ENCODE data around the gene TIMP4.

GRCh38 chr3:12150112-12150511 is 8.6 kb downstream of the TIMP4 start:
- TF ChIP-seq CTCF (IDR thresholded peaks at IDR 0.05), result no peak
- no peak for TF ChIP-seq EZH2 (IDR thresholded peaks at IDR 0.05; ENCODE audit: borderline replicate concordance, insufficient read depth, low read depth, low read length, poor library complexity, severe bottlenecking)
